ENCODE data around the gene TACC2.
"Not testable (repeated sequence)": the region's sequence is repeated elsewhere in the genome, so short reads cannot be mapped to it uniquely, and the experiment has no call there.

Gene TACC2

DNA sequence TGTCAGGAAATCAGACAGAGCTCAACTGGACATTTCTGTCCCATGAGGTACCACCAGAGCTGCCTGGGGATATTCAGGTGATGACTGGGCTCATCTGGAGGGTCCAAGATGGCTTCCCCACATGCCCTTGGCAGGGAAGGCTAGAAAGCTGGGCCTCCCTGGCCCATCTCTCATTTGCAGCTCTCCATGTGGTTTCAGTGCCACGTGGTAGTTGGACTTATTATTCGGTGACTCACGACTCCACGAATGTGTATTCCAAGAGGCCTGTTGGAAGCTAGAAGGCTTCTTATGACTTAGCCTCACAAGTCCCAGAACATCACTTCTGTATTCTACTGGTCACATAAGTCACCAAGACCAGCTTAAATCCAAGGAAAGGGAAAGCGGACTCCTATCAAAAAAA is 36.7 kb upstream of the TACC2 start:
- no peak for TF ChIP-seq CTCF (IDR thresholded peaks at IDR 0.05; ENCODE audit: low read depth, low read length)
- peak in 1 of 2 donors; percentile 36 for DNase-seq (ENCODE audit: low read depth in 2 of 2)
- H3K4me3 ChIP-seq (replicated peaks in 1 of 2; ENCODE audit: low read depth in 2 of 2, low read length in 2 of 2): no peak overlapping the region

DNA sequence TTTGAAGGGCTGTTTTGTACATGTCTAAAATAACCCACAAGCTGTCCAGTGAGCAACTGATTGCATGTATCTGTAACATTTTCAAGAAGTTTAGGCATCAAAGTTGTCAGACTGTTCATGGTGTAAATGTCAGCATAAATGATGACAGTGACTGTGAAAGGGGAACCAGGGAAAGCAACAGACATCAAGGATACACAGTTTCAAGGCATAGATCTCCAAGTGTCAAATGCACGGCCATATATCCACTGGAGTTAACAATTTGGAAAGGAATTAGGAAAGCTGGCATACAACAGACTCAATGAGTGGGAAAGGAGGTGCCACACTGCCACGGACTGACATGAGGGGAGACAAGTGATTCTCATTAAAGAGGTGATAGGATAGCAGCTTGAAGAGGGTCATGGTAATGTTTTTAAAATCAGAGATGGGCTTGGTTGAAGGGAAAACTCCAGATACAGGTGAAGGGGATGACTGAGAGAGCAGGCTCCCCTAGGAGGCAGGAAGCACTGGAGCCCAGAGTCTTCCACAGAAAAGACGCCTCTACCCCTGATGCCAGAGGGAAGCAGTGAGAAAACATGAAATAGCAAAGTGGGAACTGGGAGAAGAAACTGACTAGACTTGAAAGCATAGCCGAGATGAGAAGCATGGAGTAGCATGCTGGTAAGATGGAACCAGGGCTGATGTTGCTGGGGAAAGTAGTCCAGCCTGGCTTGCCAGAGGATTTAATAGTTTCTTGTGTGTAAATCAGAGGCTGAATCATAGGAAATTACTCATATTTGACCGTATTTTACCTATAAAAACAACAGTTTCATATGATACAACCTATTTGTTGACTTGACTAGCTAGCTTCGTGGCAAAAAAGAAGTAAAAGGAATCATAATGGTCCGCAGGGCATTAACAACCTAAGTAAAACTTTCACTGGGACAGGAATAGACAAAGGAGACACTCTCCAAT is 32.6 kb upstream of the TACC2 start:
- peak; percentile 23 to 82 for DNase-seq (ENCODE audit: low read depth in 2 of 2)
- no peak overlapping the region for H3K4me3 ChIP-seq (replicated peaks in 1 of 2; ENCODE audit: low read depth in 2 of 2, low read length in 2 of 2)
- no peak for TF ChIP-seq CTCF (IDR thresholded peaks at IDR 0.05; ENCODE audit: low read depth, low read length)

DNA sequence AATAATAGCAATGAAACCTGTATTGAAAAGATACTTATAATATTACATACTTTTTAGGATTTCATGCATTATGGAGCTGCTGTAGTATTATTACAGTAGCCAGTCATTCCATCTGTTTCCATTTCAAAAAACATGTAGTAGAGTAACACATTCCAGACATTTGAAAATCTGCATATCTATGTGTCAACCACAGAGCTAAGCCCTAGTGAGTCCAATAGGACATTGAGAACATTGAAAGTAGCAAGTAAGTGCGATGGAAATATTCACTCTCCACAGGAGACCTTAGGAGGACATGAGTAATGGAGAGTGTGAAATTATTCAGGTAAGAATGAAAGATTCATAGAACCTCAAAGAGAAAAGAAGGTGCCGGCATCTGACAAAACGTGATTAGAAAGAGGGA is 29.3 kb upstream of the TACC2 start:
- no peak for TF ChIP-seq CTCF (IDR thresholded peaks at IDR 0.05; ENCODE audit: low read depth, low read length)
- no peak overlapping the region for H3K4me3 ChIP-seq (replicated peaks in 1 of 2; ENCODE audit: low read depth in 2 of 2, low read length in 2 of 2)
- no peak for DNase-seq (ENCODE audit: low read depth in 2 of 2)

GRCh38 chr10:121961456-121961855 is 27.5 kb upstream of the TACC2 start:
- no peak for DNase-seq (ENCODE audit: low read depth in 2 of 2)
- TF ChIP-seq CTCF (IDR thresholded peaks at IDR 0.05; ENCODE audit: low read depth, low read length): no peak
- no peak overlapping the region for H3K4me3 ChIP-seq (replicated peaks in 1 of 2; ENCODE audit: low read depth in 2 of 2, low read length in 2 of 2)

- no peak overlapping the region for H3K4me3 ChIP-seq (replicated peaks in 1 of 2; ENCODE audit: low read depth in 2 of 2, low read length in 2 of 2)
- DNase-seq (ENCODE audit: low read depth in 2 of 2): no peak
- TF ChIP-seq CTCF (IDR thresholded peaks at IDR 0.05; ENCODE audit: low read depth, low read length): no peak
Measured at GRCh38 chr10:121965996-121966395, 23.0 kb upstream of the TACC2 start.

DNA sequence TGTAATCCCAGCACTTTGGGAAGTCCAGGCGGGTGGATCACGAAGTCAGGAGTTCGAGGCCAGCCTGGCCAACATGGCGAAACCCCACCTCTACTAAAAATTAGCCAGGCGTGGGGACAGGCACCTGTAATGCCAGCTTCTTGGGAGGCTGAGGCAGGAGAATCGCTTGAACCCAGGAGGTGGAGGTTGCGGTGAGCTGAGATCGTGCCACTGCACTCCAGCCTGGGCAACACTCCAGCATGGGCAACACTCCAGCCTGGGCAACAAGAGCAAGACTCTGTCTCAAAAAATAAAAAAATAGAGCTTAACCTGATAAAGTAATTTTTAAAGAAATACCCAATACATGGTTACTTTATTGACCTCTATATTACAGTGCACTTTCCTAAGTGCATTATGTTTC is 19.9 kb upstream of the TACC2 start:
- not testable (repeated sequence) for DNase-seq (ENCODE audit: low read depth in 2 of 2); H3K4me3 ChIP-seq (replicated peaks in 1 of 2; ENCODE audit: low read depth in 2 of 2, low read length in 2 of 2)

- no peak for TF ChIP-seq CTCF (IDR thresholded peaks at IDR 0.05; ENCODE audit: low read depth, low read length)
- DNase-seq (ENCODE audit: low read depth in 2 of 2): no peak
- peak overlapping the region; percentile 68 to 73 for H3K4me3 ChIP-seq (replicated peaks in 1 of 2; ENCODE audit: low read depth in 2 of 2, low read length in 2 of 2)
Measured at GRCh38 chr10:121974019-121974534, 14.9 kb upstream of the TACC2 start.

Measured in cardiac fibroblast (primary cell).